Neural cell (in vitro differentiated cells): Measurements from ENCODE around the gene ATP8B4. TPM values are rescaled to one million over a fixed set of nuclear protein-coding genes. Genes with fewer than 3 reads are reported as not detected.

ENCODE experiments used
- H2AFZ ChIP-seq: fragments of 200-600, 300-800 bp; sonication (generic), shearing (Covaris generic); 2 replicates; pipeline ENCODE4 v1.6.0; 2014; ENCODE audit warnings: low read depth, mild to moderate bottlenecking, antibody characterized with exemption, low read length, moderate library complexity
- H3F3A ChIP-seq: fragments of 200-600 bp; shearing (Covaris generic); 2 replicates; pipeline ENCODE4 v1.6.1; 2016; ENCODE audit warnings: mild to moderate bottlenecking, moderate library complexity, mixed read lengths, antibody characterized with exemption, low read length; ENCODE audit not compliant: insufficient read depth, poor library complexity, severe bottlenecking
- H3K27ac ChIP-seq: fragments of 200-600, 300-800 bp; sonication (generic), shearing (Covaris generic); 2 replicates; pipeline ENCODE4 v1.5.1; 2014; ENCODE audit warnings: mild to moderate bottlenecking, low read length, moderate library complexity
- H3K27me3 ChIP-seq: fragments of 300-800, 200-600 bp; sonication (generic), shearing (Covaris generic); 2 replicates; pipeline ENCODE4 v1.6.0; 2014; ENCODE audit warnings: mild to moderate bottlenecking, low read depth, low read length, moderate library complexity; ENCODE audit not compliant: insufficient read depth
- H3K36me3 ChIP-seq: fragments of 300-800, 200-600 bp; sonication (generic), shearing (Covaris generic); 2 replicates; pipeline ENCODE4 v1.5.1; 2014; ENCODE audit warnings: mild to moderate bottlenecking, antibody characterized with exemption, low read length, moderate library complexity; ENCODE audit not compliant: insufficient read depth
- H3K4me2 ChIP-seq: fragments of 300-800, 200-600 bp; sonication (generic), shearing (Covaris generic); 2 replicates; pipeline ENCODE4 v1.6.0; 2014; ENCODE audit warnings: mild to moderate bottlenecking, low read length
- H3K4me3 ChIP-seq: fragments of 300-800, 200-600 bp; sonication (generic), shearing (Covaris generic); 2 replicates; pipeline ENCODE4 v1.5.1; 2014; ENCODE audit warnings: mild to moderate bottlenecking, low read length, moderate library complexity
- H3K79me2 ChIP-seq: fragments of 200-600 bp; shearing (Covaris generic); replicated peaks from 2 replicates; pipeline ENCODE4 v1.6.0; 2014; ENCODE audit warnings: mild to moderate bottlenecking, low read length, moderate library complexity; ENCODE audit not compliant: insufficient read depth
- H3K9ac ChIP-seq: fragments of 300-800, 200-600 bp; sonication (generic), shearing (Covaris generic); 2 replicates; pipeline ENCODE4 v1.6.1; 2016; ENCODE audit warnings: mild to moderate bottlenecking, low read length, mixed read lengths
- H3K9me2 ChIP-seq: fragments of 200-600 bp; shearing (Covaris generic); 2 replicates; pipeline ENCODE4 v1.6.1; 2016; ENCODE audit warnings: mild to moderate bottlenecking, low read length, mixed read lengths; ENCODE audit not compliant: insufficient read depth
- H3K9me3 ChIP-seq: fragments of 200-600, 300-800 bp; sonication (generic), shearing (Covaris generic); 2 replicates; pipeline ENCODE4 v1.6.1; 2016; ENCODE audit warnings: mild to moderate bottlenecking, mixed run types, low read length, moderate library complexity, mixed read lengths
- H4K20me1 ChIP-seq: fragments of 200-600 bp; shearing (Covaris generic); 2 replicates; pipeline ENCODE4 v1.6.1; 2016; ENCODE audit warnings: mild to moderate bottlenecking, mixed run types; ENCODE audit not compliant: insufficient read depth
- EP300 ChIP-seq: fragments of 450-650 bp; conservative IDR thresholded peaks from 2 replicates; pipeline ENCODE4 v1.6.1; 2014; ENCODE audit warnings: antibody characterized with exemption, mild to moderate bottlenecking, moderate library complexity; ENCODE audit not compliant: poor library complexity, severe bottlenecking
- EZH2 ChIP-seq: fragments of 200-600, 300-800 bp; shearing (Covaris generic), sonication (generic); IDR thresholded peaks from 2 replicates; pipeline ENCODE4 v1.6.1; 2014; ENCODE audit warnings: antibody characterized with exemption, low read length, borderline replicate concordance, mild to moderate bottlenecking; ENCODE audit not compliant: insufficient read depth, poor library complexity, severe bottlenecking
- MXI1 ChIP-seq: fragments of 450-650 bp; conservative IDR thresholded peaks from 2 replicates; pipeline ENCODE4 v1.6.1; 2014; ENCODE audit warnings: antibody characterized with exemption, mild to moderate bottlenecking; ENCODE audit not compliant: poor library complexity, severe bottlenecking
- POLR2AphosphoS5 ChIP-seq: IDR thresholded peaks from 2 replicates; pipeline ENCODE4 v1.6.1; 2012
- RAD21 ChIP-seq: fragments of 450-650 bp; conservative IDR thresholded peaks from 2 replicates; pipeline ENCODE4 v1.6.1; 2014; ENCODE audit warnings: antibody characterized with exemption, mild to moderate bottlenecking, moderate library complexity
- SMC3 ChIP-seq: fragments of 450-650 bp; conservative IDR thresholded peaks from 2 replicates; pipeline ENCODE4 v1.6.1; 2014; ENCODE audit warnings: antibody characterized with exemption, mild to moderate bottlenecking, moderate library complexity; ENCODE audit not compliant: poor library complexity
- TAF1 ChIP-seq: IDR thresholded peaks from 2 replicates; pipeline ENCODE4 v1.6.1; 2012; ENCODE audit warnings: low read depth
- polyA plus RNA-seq: library from polyadenylated mRNA; depleted of rRNA; stranded (reverse); fragments of >200 nt; gene quantifications from 2 replicates; pipeline ENCODE4 v1.2.3, GENCODE V29; 2014
- TF ChIP-seq, protein P1 (sequence below): fragments of 450-650 bp; IDR thresholded peaks from 2 replicates; pipeline ENCODE4 v1.5.1; 2014; ENCODE audit warnings: antibody characterized with exemption, mild to moderate bottlenecking, moderate library complexity; ENCODE audit not compliant: poor library complexity, severe bottlenecking
- TF ChIP-seq, protein P2 (sequence below): IDR thresholded peaks from 2 replicates; pipeline ENCODE4 v1.6.1; 2012; ENCODE audit warnings: borderline replicate concordance

The ATP8B4 gene
- polyA plus RNA-seq, 1 donor from 2014 or later, result 2.9 TPM

DNA sequence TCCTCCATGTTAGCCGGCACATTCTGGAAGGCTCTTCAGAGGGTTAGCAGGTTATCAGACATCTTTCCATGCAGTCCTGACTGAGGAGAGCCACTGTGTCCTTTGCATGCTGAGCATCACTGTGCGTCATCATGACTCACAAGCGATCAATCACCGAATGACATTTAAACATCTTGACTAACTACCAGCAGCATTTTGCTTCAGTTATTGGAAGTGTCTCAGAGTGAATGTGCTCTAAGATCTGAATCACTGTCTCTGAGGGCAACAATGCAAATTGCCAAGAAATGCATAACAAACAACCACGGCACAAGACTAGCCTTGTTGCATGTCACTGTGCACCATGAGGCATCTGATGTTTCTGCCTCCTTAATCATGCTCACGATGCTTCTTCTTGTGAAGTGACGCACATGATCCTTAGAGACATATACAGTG lies 18.3 kb upstream of the ATP8B4 start:
- TF ChIP-seq POLR2AphosphoS5, result no peak
- no peak for TF ChIP-seq SMC3
- no peak for TF ChIP-seq MXI1
- TF ChIP-seq, protein P1, sequence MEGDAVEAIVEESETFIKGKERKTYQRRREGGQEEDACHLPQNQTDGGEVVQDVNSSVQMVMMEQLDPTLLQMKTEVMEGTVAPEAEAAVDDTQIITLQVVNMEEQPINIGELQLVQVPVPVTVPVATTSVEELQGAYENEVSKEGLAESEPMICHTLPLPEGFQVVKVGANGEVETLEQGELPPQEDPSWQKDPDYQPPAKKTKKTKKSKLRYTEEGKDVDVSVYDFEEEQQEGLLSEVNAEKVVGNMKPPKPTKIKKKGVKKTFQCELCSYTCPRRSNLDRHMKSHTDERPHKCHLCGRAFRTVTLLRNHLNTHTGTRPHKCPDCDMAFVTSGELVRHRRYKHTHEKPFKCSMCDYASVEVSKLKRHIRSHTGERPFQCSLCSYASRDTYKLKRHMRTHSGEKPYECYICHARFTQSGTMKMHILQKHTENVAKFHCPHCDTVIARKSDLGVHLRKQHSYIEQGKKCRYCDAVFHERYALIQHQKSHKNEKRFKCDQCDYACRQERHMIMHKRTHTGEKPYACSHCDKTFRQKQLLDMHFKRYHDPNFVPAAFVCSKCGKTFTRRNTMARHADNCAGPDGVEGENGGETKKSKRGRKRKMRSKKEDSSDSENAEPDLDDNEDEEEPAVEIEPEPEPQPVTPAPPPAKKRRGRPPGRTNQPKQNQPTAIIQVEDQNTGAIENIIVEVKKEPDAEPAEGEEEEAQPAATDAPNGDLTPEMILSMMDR, result no peak
- TF ChIP-seq RAD21, result no peak
- TF ChIP-seq EP300, result no peak
- TF ChIP-seq, protein P2, sequence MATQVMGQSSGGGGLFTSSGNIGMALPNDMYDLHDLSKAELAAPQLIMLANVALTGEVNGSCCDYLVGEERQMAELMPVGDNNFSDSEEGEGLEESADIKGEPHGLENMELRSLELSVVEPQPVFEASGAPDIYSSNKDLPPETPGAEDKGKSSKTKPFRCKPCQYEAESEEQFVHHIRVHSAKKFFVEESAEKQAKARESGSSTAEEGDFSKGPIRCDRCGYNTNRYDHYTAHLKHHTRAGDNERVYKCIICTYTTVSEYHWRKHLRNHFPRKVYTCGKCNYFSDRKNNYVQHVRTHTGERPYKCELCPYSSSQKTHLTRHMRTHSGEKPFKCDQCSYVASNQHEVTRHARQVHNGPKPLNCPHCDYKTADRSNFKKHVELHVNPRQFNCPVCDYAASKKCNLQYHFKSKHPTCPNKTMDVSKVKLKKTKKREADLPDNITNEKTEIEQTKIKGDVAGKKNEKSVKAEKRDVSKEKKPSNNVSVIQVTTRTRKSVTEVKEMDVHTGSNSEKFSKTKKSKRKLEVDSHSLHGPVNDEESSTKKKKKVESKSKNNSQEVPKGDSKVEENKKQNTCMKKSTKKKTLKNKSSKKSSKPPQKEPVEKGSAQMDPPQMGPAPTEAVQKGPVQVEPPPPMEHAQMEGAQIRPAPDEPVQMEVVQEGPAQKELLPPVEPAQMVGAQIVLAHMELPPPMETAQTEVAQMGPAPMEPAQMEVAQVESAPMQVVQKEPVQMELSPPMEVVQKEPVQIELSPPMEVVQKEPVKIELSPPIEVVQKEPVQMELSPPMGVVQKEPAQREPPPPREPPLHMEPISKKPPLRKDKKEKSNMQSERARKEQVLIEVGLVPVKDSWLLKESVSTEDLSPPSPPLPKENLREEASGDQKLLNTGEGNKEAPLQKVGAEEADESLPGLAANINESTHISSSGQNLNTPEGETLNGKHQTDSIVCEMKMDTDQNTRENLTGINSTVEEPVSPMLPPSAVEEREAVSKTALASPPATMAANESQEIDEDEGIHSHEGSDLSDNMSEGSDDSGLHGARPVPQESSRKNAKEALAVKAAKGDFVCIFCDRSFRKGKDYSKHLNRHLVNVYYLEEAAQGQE, result no peak
- TF ChIP-seq TAF1, result no peak
- TF ChIP-seq EZH2, result no peak
- no peak overlapping the region for H3K4me3 ChIP-seq
- no peak overlapping the region for H3K4me2 ChIP-seq
- no peaks in the 10 kb centered on the region for H3K27me3 ChIP-seq
- no peaks in the 10 kb centered on the region for H3K9me3 ChIP-seq
- no peak overlapping the region for H3K27ac ChIP-seq
- no peaks in the 10 kb centered on the region for H3K36me3 ChIP-seq
- no peaks in the 10 kb centered on the region for H3F3A ChIP-seq
- no peak overlapping the region for H2AFZ ChIP-seq
- no peaks in the 10 kb centered on the region for H3K9me2 ChIP-seq
- H4K20me1 ChIP-seq, result no peaks in the 10 kb centered on the region
- no peak overlapping the region for H3K9ac ChIP-seq
- H3K79me2 ChIP-seq, result no peaks in the 10 kb centered on the region

DNA sequence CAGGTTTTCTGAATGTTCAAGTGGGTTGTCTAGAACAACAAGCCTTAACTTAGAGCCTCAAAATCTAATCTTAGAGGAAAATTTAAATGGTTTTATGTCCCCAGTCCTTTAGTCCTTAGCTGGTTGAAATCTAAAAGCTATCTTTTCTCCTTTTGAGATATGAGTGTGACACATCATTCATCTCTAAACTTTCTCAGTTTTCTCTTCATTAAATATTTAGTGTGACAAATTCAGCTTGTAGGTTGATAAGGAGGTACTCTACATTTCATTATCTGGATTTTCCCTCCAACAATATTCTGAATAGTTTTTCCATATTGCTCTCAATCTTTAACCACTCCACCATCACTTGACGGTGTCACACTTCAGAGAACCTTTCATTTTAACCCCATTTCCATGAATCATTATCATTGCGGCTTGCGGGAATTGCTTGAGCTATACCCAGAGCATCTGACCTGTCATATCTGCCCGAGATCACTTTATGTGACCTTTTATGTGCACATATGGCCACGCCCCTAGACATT lies 16.1 kb upstream of the ATP8B4 start:
- Histone ChIP-seq H4K20me1 (no peaks in the 10 kb centered on the region), H3K36me3 (no peaks in the 10 kb centered on the region), H3K9ac (no peak overlapping the region), H2AFZ (no peak overlapping the region), H3F3A (no peaks in the 10 kb centered on the region), H3K27me3 (no peaks in the 10 kb centered on the region), H3K79me2 (no peaks in the 10 kb centered on the region), H3K4me3 (no peak overlapping the region), H3K9me3 (no peaks in the 10 kb centered on the region), H3K4me2 (no peak overlapping the region), H3K27ac (no peak overlapping the region), H3K9me2 (no peaks in the 10 kb centered on the region)
- TF ChIP-seq EP300 (no peak), SMC3 (no peak), EZH2 (no peak), RAD21 (no peak), POLR2AphosphoS5 (no peak), TAF1 (no peak), MXI1 (no peak)
- TF ChIP-seq, protein P2, result no peak
- TF ChIP-seq, protein P1, result no peak
